Measurements from ENCODE around the gene NCLN. TPM values are rescaled to one million over a fixed set of nuclear protein-coding genes. Genes with fewer than 3 reads are reported as not detected.
"Not testable (repeated sequence)": the region's sequence is repeated elsewhere in the genome, so short reads cannot be mapped to it uniquely, and the experiment has no call there.

NCLN gene
- total RNA-seq, 1 experiment from 2014 or later, result 68.5 TPM

GRCh38 chr19:3225677-3226093, 40.0 kb downstream of the NCLN start:
- Histone ChIP-seq H3K27me3 (no peaks in the 10 kb centered on the region; the same call in 1 of the 2 replicates), H3K9me3 (no peaks in the 10 kb centered on the region), H3K4me3 (no peak overlapping the region), H3K36me3 (no peaks in the 10 kb centered on the region)
- DNase-seq, result no peak

DNA sequence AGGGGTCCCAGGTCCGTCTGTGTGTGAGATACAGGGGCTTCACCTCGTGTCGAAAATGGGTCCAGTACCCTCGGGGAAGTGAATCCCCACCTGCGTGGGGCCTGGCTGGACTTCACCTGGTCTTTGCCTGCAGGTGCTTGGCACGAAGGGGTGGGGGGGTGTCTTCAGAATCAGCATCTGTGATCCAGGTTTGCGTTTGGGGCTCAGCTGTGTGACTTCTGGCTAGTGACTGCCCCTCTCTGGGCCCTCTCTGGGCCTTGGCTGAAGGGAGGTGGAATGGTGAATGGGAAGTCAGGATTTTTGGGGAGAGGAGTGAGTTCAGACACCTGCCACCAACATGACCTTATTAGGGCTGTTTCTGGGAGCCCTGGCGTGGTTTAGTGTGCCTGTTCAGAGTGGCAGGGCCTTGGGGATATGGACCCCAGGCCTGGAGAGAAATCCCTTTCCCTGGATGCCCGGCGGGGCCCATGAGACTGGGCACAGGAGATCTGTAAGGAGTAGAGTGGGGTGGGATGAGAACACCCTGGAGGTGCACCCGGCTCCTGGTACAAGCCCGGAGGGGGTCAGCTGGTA, 41.4 kb downstream of the NCLN start:
- no peaks in the 10 kb centered on the region for H3K36me3 ChIP-seq
- H3K9me3 ChIP-seq, result no peaks in the 10 kb centered on the region
- DNase-seq, result no peak
- no peaks in the 10 kb centered on the region; the same call in 1 of the 2 replicates for H3K27me3 ChIP-seq
- H3K4me3 ChIP-seq, result no peak overlapping the region

- no peak overlapping the region for H3K4me3 ChIP-seq
- H3K27me3 ChIP-seq, result no peaks in the 10 kb centered on the region; the same call in 1 of the 2 replicates
- no peaks in the 10 kb centered on the region for H3K36me3 ChIP-seq
- H3K9me3 ChIP-seq, result no peaks in the 10 kb centered on the region
- DNase-seq, result no peak
Observed at GRCh38 chr19:3229346-3229743, 43.6 kb downstream of the NCLN start.

DNA sequence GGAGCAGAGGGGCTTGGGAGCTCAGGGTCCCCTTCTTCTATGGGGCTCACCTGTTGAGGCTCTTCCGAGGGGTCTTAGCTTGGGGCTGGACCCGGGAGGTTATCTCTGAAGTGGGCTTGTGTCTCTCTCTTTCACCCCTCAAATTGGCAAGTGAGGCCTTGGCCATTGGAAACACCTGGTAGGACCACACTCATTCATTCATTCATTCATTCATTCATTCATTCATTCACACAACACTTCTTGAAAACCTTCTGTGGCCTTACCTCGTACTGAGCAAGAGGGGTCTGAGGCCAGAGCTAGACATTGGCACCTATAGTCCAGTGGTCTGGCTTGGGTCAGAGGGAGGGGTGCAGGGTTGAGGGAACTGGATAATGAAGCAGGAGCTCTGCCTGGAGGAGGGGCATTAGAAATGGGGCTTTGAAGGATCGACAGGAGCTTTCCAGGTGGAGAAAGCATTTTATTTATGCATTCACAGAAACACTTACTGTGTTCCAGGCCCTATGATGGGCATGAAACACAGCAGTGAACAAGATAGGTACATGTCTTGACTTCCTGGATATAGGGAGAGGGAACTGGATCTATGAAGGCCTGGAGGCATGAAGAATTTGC, 44.3 kb downstream of the NCLN start:
- H3K9me3 ChIP-seq, result no peaks in the 10 kb centered on the region
- no peaks in the 10 kb centered on the region; the same call in 1 of the 2 replicates for H3K27me3 ChIP-seq
- no peaks in the 10 kb centered on the region for H3K36me3 ChIP-seq
- DNase-seq, result no peak
- H3K4me3 ChIP-seq, result no peak overlapping the region

DNA sequence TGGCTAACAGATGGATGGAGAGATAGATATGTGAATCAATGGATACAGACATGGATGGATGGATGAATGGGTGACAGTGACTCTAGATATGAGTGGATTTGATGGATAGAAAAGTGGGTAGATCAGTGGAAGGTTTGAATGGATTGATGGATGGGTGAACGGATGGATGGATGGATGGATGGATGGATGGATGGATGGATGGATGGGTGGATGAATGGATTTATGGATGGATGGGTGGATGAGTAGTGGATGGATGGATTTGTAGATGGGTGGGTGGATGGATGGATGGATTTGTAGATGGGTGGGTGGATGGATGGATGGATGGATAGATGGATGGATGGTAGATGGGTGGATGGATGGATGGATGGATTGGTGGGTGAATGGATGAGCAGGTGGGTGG, 45.6 kb downstream of the NCLN start:
- no peaks in the 10 kb centered on the region; the same call in 1 of the 2 replicates for H3K27me3 ChIP-seq
- no peak overlapping the region for H3K4me3 ChIP-seq
- no peaks in the 10 kb centered on the region for H3K9me3 ChIP-seq
- no peaks in the 10 kb centered on the region for H3K36me3 ChIP-seq
- no peak for DNase-seq

DNA sequence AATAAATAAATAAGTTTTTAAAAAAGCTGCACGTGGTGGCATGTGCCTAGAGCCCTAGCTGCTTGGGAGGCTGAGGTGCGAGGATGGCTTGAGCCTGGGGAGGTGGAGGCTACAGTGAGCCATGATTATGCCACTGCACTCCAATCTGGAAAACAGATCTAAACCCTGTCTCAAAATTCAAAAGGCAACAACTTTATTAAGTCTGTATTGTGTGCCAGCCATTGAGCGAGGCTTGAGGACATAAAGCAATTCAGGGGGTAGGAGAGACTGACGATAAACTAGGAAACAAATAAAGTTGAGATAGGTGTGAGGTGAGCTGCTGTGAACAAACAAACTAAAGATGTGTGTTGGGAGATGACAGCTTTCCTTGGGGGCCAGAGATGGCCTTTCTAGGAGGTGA, 47.4 kb downstream of the NCLN start:
- Histone ChIP-seq H3K27me3 (no peaks in the 10 kb centered on the region; the same call in 1 of the 2 replicates), H3K9me3 (no peaks in the 10 kb centered on the region), H3K36me3 (no peaks in the 10 kb centered on the region), H3K4me3 (no peak overlapping the region)
- no peak for DNase-seq

- no peak for DNase-seq
- Histone ChIP-seq H3K36me3 (no peaks in the 10 kb centered on the region), H3K4me3 (no peak overlapping the region), H3K9me3 (no peaks in the 10 kb centered on the region), H3K27me3 (no peaks in the 10 kb centered on the region; the same call in 1 of the 2 replicates)
Observed at GRCh38 chr19:3233831-3234230, 48.1 kb downstream of the NCLN start.

DNA sequence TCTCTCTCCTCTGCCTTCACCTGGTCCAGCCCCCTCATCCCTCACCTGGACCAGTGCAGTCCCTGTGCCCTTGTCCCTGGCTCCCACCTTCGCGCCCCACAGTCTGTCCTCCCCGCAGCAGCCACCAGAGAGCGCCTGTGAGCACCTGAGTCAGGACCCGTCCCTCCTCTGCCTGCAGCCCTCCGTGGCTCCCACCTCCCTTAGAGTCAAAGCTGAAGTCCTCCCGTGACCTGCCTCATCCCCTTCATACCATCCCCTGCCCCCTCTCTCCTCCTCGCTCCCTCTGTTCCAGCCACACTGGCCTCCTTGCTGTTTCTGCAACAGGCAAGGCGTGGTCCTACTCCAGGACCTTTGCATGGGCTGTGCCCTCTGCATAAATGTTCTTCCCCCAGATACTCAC, 49.1 kb downstream of the NCLN start:
- Histone ChIP-seq H3K9me3 (no peaks in the 10 kb centered on the region), H3K4me3 (no peak overlapping the region), H3K36me3 (no peaks in the 10 kb centered on the region), H3K27me3 (no peaks in the 10 kb centered on the region; the same call in 1 of the 2 replicates)
- no peak for DNase-seq

DNA sequence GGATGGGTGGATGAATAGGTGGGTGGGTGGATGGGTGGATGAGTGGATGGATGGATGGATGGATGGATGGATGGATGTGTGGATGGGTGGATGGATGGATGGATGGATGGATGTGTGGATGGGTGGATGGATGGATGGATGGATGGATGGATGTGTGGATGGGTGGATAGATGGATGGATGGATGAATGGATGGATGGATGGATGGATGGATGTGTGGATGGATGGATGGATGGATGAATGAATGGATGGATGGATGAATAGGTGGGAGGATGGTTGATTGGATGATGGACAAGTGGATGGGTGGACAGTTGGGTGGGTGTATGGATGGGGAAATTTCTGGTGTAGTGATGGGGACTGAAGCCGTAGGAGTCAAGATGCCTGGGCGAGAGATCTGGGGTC, 49.9 kb downstream of the NCLN start:
- not testable (repeated sequence) for H3K36me3 ChIP-seq, DNase-seq, H3K9me3 ChIP-seq, H3K27me3 ChIP-seq, H3K4me3 ChIP-seq

DNA sequence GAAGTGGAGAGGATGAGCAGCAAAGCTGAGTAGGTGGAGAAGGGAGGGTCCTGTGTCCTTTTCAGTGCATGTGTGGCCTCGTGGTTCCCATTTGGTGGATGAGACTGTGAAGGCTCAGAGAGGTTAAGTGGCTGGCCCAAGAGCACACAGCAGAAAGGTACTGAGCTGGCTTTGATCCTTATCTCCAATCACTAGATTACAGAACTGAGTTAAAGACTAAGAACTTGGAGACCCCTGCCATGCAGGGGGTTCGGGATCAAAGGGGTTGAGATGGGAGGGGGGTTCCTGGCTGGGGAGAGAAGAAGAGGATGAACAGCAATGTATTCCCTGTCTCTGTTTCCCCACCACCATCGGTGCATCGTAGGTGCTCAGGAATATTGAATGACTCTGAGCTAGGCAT, 50.5 kb downstream of the NCLN start:
- H3K4me3 ChIP-seq, result no peak overlapping the region
- no peak for DNase-seq

GRCh38 chr19:3238066-3238561, 52.4 kb downstream of the NCLN start:
- Histone ChIP-seq H3K27me3 (no peaks in the 10 kb centered on the region), H3K9me3 (no peaks in the 10 kb centered on the region), H3K4me3 (no peak overlapping the region), H3K36me3 (no peaks in the 10 kb centered on the region)
- DNase-seq, result no peak

More for the DNA sequence above, 50.5 kb downstream of the NCLN start:
- Histone ChIP-seq H3K27me3 (no peaks in the 10 kb centered on the region), H3K9me3 (no peaks in the 10 kb centered on the region), H3K36me3 (no peaks in the 10 kb centered on the region)

DNA sequence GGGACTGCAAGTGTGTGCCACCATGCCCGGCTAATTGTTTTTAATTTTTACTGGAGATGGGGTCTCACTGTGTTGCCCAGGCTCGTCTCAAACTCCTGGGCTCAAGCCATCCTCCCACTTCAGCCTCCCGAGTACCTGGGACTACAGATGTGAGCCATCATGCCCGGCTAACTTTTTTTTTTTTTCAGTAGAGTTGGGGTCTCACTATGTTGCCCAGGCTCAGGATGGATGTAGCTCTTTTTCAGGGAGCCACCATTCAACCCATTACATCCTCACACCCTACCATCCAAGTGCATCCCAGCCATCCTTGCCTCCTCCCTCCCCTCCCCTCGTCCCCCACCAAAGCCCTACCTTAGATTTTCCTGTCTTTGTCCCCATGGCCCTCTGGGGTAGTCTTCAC, 53.6 kb downstream of the NCLN start:
- Histone ChIP-seq H3K27me3 (no peaks in the 10 kb centered on the region), H3K36me3 (no peaks in the 10 kb centered on the region), H3K9me3 (no peaks in the 10 kb centered on the region), H3K4me3 (no peak overlapping the region)
- no peak for DNase-seq

- Histone ChIP-seq H3K36me3 (no peaks in the 10 kb centered on the region), H3K9me3 (no peaks in the 10 kb centered on the region), H3K4me3 (no peak overlapping the region), H3K27me3 (no peaks in the 10 kb centered on the region)
- peak; percentile 48 for DNase-seq
Observed at GRCh38 chr19:3243819-3244700, 58.3 kb downstream of the NCLN start.

GRCh38 chr19:3245050-3245449, 59.3 kb downstream of the NCLN start:
- Histone ChIP-seq H3K36me3 (no peaks in the 10 kb centered on the region), H3K4me3 (no peak overlapping the region), H3K27me3 (no peaks in the 10 kb centered on the region), H3K9me3 (no peaks in the 10 kb centered on the region)
- no peak for DNase-seq

DNA sequence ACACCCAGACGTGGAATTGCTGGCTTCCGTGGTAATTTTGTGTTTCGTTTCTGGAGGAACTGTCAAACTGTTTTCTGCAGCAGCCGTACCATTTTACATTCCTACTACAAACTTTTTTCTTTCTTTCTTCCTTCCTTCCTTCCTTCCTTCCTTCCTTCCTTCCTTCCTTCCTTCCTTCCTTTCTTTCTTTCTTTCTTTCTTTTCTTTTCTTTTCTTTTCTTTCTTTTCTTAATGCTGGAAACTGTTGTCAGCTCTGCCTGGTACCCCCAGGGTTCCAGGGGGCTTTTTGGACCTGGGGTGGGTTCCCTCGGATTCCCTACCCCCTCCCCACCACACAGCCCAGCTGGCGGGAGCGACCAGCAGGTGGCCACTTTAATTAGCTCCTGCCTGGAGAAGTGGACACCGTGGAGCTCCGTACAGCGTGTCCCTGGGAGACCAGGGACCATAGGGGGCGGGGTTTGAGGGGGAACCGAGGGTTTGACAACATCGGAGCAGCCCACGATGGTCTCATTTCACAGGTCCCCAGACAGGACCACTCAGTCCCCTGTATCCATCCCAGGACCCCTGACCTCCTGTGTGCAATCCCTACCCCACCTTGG, 63.1 kb downstream of the NCLN start:
- Histone ChIP-seq H3K4me3 (no peak overlapping the region), H3K9me3 (no peaks in the 10 kb centered on the region), H3K36me3 (no peaks in the 10 kb centered on the region), H3K27me3 (no peaks in the 10 kb centered on the region)
- DNase-seq, result no peak

DNA sequence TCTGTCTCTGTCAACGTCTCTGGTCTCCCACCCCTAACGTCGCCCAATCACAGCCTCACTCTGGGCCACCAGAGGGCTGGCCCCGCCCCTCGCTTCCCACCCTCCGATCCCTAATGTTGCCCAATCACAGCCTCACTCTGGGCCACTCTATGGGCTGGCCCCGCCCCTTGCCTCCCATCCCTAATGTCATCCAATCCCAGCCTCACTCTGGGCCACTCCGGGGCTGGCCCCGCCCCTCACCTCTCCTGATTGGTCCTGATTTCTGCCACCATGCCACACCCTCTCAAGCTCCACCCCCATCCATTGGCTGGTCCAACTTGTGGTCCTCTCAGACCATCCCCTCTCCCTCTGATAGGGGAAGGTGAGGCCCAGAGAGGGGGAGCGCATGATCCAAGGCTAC, 63.7 kb downstream of the NCLN start:
- no peaks in the 10 kb centered on the region for H3K36me3 ChIP-seq
- H3K4me3 ChIP-seq, result no peak overlapping the region
- no peak for DNase-seq
- no peaks in the 10 kb centered on the region for H3K27me3 ChIP-seq
- H3K9me3 ChIP-seq, result no peaks in the 10 kb centered on the region

DNA sequence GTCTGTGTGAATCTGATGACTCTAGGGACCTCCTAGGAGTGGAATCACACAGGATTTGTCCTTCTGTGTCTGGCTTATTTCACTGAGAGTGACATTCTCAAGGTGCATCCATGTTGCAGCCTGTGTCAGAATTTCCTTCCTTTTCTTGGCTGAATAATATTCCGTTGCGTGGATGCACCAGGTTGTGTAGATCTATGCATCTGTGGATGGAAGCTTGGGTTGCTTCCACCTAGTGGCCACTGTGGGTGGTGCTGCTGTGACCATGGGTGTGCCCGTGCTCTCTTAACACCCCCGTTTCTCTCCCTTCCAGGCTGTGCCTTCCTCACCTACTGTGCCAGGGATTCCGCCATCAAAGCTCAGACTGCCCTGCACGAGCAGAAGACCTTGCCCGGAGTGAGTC, 64.9 kb downstream of the NCLN start:
- H3K36me3 ChIP-seq, result no peaks in the 10 kb centered on the region
- DNase-seq, result no peak
- H3K4me3 ChIP-seq, result no peak overlapping the region
- H3K9me3 ChIP-seq, result no peaks in the 10 kb centered on the region
- H3K27me3 ChIP-seq, result no peaks in the 10 kb centered on the region
